ENCODE measurements around the gene C3orf49.
A peak's percentile ranks its signal among the peaks of the same experiment; 100 is the strongest.

The C3orf49 gene

GRCh38 chr3:63819151-63819398, at the start of gene C3orf49:
Gene C3orf49, plus strand, starts transcription at chr3:63819299. Its CDS starts 173 bp downstream, at chr3:63819472.
- DNase-seq, result no peak

GRCh38 chr3:63774781-63775180, 44.3 kb upstream of the C3orf49 start:
- no peak for DNase-seq

- no peak for DNase-seq
Observed at GRCh38 chr3:63779227-63779626, 39.9 kb upstream of the C3orf49 start.

GRCh38 chr3:63791974-63792373, 27.1 kb upstream of the C3orf49 start:
- no peak for DNase-seq

- DNase-seq, result no peak
Observed at GRCh38 chr3:63795438-63795837, 23.7 kb upstream of the C3orf49 start.

GRCh38 chr3:63798544-63798943, 20.6 kb upstream of the C3orf49 start:
- no peak for DNase-seq

- DNase-seq, result no peak
Observed at GRCh38 chr3:63798949-63799348, 20.1 kb upstream of the C3orf49 start.

GRCh38 chr3:63800097-63800496, 19.0 kb upstream of the C3orf49 start:
- DNase-seq, result no peak

- DNase-seq, result no peak
Observed at GRCh38 chr3:63803911-63804310, 15.2 kb upstream of the C3orf49 start.

GRCh38 chr3:63807961-63808565, 11.0 kb upstream of the C3orf49 start:
- no peak for DNase-seq

- no peak for DNase-seq
Observed at GRCh38 chr3:63808633-63809032, 10.5 kb upstream of the C3orf49 start.

GRCh38 chr3:63809607-63810006, 9.5 kb upstream of the C3orf49 start:
- DNase-seq, result no peak

- no peak for DNase-seq
Observed at GRCh38 chr3:63814237-63814636, 4.9 kb upstream of the C3orf49 start.

- DNase-seq, result no peak
Observed at GRCh38 chr3:63817225-63817624, 1.9 kb upstream of the C3orf49 start.

- DNase-seq, result peak; percentile 76
Observed at GRCh38 chr3:63818282-63819150, 583 bp upstream of the C3orf49 start.

- no peak for DNase-seq
Observed at GRCh38 chr3:63824309-63824708, 5.2 kb downstream of the C3orf49 start.

GRCh38 chr3:63830526-63830925, 11.4 kb downstream of the C3orf49 start:
- no peak for DNase-seq

GRCh38 chr3:63832395-63832794, 13.3 kb downstream of the C3orf49 start:
- no peak for DNase-seq

GRCh38 chr3:63841704-63842103, 22.6 kb downstream of the C3orf49 start:
- DNase-seq, result no peak

GRCh38 chr3:63842127-63842526, 23.0 kb downstream of the C3orf49 start:
- no peak for DNase-seq

GRCh38 chr3:63845215-63845614, 26.1 kb downstream of the C3orf49 start:
- no peak for DNase-seq

- no peak for DNase-seq
Observed at GRCh38 chr3:63847718-63848450, 28.8 kb downstream of the C3orf49 start.

GRCh38 chr3:63849175-63849574, 30.1 kb downstream of the C3orf49 start:
- DNase-seq, result no peak

GRCh38 chr3:63851287-63851686, 32.2 kb downstream of the C3orf49 start:
- DNase-seq, result no peak

Measured in activated CD8-positive, alpha-beta memory T cell treated with anti-CD3 and anti-CD28 coated beads, Interleukin-2, amount 50 U/mL, for 48 hours (primary cell).